Activated T-helper 1 cell treated with anti-CD3 and anti-CD28 coated beads, Interleukin-2, amount 50 U/mL, for 16 hours (primary cell): Measurements from ENCODE around the gene PPARA.

Experiments
- DNase-seq, 2 donors: peaks; one replicate each; pipeline ENCODE4 v3.0.0-alpha.2; 2020; ENCODE audit warnings: low read depth in 1 of 2, low spot score in 1 of 2

Gene PPARA

DNA sequence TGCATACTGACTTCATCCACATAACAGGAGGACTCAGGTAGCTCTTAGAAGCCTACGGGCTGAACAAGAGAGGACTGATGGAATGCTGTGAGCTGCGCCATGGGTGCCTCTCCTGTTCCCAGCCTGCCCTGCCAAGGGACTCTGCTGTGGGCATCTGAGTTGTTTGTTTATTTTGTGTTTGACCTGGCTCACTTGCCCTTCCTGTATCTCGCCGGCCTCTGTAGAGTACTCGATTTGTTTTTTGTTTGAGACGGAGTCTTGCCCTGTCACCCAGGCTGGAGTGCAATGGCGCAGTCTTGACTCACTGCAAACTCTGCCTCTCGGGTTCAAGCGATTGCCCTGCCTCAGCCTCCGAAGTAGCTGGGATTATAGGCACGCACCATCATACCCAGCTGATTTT, 119.2 kb downstream of the PPARA start:
- DNase-seq: no peak

DNA sequence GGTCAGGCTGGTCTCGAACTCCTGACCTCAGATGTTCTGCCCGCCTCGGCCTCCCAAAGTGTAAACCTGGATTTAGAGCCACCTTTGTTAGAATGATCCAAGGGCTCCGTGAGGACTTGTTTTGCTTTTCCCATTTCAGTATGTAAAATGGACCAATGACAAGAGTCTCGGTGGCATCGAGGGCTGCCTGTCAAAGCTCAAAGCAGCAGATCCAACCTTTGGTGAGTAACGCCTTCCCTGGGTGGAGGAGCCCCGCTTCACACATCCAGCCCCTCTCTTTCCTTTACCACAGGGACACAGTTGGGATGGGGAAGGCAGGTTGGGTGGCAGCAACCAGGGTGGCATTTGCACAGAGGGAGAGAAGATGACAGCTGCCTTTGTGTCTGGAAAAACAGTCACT, 121.9 kb downstream of the PPARA start:
- DNase-seq: no peak

DNA sequence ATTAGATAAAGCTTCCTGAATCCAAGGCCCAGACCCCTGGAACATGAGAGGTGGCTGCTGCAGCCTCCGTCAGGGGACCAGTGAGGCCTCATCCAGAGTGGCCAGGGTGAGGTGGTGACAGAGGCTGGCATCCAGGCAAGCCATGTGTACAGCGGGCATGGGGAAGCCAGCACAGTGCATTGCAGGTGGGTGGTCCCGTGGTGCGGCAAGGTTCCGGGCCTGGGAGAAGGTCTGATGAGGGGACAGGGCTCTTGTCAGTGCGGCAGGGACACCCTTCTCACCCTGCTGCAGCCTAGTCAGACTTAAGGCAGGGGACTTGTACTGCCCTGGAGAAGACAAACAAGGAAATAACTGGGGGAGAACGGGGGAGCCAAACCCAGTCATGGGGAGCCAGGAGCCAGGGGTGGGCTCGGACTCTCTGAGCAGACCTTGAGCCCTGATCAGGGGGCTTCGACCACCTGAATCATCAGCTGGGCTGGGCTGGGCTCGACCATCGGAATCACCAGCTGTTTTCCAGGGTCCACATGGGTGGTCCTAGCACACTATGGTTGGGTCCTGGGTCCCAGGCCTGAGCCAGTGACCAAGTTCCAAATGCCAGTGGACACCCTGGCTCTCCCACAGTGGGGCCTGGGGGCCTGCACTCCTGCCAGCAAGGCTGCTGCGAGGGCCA, 122.6 kb downstream of the PPARA start:
- DNase-seq: no peak

DNA sequence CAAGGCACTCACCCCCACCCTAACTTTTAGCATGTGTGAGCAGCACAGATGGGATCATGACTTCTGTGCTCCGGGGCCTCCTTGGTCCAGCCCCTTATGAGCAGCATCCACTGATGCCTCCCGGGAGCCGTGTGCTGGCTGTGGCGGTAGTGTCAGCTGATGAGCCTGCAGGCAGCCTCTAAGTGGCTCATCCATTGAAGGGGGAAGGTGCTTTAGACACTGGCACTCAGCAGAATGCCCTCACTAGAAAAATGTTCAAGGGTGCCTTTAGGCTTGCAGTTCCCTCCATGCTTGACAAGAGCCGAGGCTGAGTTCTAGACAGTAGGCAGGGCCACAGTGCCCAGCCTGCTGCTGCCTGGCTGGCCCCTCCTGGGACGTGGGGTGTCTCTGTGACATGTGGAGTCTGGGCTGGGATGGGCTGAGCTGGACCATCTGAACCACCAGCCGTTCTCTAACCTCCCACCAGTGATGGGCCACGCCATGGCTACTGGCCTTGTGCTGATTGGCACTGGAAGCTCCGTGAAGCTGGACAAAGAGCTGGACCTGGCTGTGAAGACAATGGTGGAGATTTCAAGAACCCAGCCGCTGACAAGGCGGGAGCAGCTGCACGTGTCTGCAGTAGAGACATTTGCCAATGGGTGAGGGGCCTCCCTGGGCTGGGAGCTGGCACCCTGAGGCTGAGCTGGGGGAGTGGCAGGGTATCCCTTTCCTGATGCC, 123.3 kb downstream of the PPARA start:
- no peak for DNase-seq

DNA sequence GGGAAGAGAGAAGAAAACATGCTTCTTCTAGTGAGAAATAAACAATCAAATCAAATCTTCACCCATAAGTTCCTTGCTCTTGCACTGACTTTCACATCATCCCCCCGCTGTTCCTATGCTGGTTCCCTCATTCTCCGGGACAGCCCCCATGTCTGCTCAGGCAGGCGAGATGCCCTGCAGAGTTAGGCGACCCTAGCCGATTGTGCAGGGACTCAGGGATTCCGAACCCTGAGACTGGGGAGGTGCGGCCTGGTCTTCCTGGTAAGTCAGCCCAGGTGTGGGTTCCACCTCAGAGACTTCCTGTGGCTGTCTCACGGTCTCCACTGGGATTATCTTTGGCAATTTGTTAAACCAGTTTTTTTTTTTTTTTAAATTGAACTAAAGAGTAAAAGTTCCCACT, 124.1 kb downstream of the PPARA start:
- DNase-seq: no peak

DNA sequence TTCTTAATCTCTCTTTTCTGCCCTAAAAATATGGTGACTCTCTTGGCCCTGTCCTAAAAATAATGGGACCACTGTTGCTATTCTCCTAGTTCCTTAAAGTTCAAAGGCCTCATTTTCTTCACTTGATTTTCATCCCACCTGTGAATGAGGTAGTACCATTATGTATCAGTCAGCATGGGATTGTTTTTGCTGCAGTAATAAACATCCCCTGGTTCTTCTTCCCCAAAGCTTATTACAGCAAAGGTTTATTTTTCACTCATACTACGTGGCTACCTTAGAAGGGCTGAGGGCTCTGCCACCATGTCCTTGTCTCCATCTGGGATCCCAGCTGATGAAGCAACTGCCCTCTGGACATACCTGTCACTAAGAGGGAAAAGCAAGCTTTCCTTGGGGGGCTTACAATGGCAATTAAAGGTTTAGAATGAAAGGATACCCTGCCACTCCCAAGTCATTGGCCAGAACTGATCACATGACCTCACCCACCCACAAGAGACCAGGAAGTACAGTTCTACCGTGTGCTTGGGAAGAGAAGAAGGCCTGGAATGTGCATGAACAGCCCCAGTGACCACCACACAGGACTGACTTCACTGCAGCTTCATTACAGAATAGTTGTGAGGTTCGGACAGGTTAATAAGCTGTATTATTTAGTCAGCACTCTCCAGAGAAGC, 125.3 kb downstream of the PPARA start:
- DNase-seq: no peak

DNA sequence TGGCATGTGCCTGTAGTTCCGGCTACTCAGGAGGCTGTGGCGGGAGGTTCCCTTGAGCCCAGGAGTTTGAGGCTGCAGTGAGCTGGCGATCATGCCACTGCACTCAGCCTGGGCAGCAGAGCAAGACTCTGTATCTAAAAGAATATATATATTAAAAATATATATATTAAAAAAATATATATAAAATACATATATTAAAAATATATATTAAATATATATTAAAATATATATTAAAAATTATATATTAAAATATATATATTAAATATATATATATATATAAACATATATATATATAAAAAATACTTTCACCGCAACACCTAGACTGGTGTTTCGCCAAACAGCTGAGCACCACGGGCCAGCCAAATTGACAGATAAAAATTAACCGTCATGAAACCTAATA, 126.2 kb downstream of the PPARA start:
- no peak for DNase-seq

DNA sequence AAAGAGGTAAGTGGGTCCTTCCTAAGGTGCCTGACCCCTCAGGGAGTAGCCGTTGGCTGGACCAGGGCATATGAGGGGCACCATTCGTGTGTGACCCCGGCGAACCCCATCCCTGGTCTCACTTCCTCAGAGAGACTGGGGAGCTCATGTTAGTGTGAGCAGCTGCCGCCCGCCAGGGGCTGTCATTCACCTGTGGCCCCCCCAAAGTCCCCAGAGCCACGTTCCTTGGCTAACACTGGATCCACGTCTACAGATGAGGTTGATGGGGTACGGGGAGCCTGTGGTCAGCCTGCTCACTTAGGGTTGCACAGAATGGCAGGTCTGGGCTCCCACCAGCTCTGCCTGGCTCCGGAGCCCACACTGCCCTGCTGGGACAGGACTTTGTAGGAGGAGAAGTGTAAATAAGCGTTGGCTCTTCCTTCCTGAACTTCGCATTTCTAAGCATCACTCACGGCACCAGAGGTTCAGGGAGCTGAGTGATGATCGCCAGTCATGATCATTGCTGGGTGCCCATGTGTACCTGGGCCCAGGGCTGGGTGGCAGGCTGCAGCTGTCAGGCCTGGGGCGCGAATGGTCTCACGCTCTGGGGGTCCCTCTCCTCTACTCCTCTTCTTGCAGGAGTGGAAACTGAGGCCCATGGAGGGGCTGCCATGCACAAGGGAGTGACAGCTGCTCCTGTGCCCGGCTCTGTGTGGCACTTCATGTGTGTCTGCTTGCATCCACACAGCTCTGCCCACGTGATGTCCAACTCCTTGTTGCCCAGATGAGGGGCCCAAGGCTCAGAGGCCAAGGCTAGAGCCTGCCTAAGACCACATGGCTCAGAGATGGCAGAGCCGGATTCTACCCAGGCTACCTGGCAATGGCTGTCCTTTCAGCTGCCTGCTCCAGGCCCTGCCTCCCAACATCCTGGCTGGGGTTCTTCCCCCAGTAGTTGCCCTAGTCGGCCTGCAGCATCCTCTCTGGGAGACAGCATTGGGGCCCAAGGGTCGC, 128.6 kb downstream of the PPARA start:
- no peak for DNase-seq

DNA sequence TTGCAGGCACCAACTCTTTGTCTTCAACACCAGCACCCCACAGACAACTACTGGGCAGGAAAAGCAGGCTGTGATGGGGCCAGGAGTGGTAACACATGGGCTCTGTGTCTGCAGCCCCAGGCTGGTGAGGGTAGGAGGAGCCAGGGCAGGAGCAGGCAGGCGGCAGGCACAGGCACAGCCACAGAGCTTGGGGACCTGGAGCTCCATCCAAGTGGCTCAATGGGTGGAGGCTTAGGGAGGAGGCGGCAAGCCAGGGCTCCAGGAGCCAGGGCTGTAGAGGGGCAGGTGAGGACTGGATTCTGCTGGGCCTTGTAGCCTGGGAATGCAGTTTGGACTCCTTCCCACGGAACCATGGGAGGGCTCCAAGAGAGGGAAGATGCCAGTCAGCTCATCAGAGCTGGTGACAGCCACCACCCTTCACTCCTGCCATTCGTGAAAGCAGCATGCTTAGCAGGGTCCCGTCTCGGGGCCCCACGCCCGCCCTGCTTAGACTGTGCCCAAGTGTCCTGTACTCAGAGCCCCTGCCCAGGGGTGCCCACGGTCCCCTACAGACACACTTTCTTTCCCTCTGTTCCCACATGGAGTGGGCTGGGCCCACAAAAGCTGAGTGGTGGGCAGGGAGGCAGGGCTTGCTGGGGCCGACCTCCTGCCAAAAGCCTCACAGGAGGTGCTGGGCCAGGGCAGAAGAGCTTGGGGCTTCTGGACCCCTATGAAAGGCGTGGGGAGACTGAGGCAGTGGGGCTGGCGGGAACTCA, 129.9 kb downstream of the PPARA start:
- DNase-seq: no peak

DNA sequence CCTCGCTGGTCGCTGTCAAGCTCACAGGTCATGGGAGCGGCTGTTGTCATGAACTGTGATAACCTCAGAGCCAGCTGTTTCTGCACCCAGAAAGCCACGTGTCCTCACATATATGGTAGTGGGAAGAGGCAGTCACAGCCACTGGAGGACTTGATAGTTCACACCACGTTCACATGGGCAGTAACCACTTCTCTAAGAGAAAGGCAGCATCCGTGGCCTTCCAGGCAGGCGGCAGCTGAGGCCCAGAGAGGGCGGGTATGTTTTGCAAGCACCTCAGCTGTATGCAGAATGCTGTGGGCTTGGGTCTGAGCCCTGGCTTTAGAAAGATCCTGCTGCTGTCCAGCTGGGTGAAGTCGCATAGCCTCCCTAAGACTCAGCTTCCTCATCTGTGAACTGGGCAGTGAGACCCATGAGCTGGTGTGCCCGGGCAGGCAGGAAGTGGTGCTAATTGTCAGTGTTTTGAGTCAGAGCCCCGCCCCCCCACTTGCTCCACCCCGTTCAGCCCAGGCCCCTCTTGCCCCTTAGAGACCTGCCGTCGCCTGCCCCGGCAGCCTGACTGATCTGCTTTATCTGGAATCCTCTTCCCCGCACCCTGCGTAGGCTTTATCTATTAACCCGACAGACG, 130.8 kb downstream of the PPARA start:
- no peak for DNase-seq

DNA sequence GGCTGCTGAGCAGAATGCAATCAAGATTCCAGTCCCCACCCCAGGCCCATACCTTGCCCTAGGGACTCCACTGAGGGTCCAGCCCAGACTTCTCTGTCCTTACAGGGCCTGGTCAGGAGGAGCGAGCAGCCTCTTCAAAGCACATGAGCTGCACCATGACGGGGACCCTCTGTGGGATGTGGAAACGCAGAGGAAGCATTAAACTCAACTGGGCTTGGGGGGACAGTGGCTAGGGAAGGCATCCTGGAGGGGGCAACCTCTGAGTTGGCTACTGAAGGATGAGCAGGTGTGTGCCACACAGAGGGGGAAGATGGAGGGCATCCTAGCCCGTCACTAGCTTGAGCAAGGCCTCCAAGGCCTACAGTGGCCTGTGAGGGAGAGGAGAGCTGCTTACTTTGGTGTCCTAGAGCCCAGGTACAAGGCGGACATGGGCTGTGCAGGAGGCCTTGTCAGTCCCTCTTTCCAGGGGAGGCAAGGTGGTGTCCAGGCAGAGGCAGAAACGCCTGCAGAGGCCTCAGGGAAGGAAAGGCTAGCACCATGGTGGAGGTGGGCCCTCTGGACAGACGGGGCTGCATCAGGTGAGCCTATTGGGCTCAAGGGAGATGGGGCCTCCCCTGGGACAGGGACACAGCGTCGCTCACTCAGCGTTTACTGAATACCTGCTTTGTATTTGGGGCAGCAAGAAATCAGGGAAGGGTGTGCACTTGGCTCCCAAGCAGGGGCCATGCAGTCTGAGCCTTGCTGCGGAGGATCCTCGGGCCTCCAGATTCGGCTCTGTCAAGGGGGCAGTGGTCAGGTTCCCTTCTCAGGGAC, 131.7 kb downstream of the PPARA start:
- DNase-seq: no peak

DNA sequence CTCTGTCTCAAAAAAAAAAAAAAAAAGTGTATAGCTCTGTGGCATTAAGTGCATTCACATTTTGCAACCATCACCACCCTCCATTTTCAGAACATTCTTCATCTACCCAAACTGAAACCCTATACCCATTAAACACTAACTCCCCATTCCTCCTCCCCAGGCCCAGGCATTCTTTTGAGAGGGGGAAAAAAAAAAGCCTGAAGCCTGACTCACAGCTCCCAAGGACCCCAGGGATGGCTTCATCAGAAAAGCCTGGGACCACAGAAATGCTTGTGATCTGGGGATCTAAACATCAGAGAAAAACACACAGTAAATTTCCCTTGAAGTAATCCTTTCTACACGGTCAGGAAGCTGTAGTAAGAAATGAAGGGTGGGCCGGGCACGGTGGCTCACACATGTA, 135.7 kb downstream of the PPARA start:
- no peak for DNase-seq

DNA sequence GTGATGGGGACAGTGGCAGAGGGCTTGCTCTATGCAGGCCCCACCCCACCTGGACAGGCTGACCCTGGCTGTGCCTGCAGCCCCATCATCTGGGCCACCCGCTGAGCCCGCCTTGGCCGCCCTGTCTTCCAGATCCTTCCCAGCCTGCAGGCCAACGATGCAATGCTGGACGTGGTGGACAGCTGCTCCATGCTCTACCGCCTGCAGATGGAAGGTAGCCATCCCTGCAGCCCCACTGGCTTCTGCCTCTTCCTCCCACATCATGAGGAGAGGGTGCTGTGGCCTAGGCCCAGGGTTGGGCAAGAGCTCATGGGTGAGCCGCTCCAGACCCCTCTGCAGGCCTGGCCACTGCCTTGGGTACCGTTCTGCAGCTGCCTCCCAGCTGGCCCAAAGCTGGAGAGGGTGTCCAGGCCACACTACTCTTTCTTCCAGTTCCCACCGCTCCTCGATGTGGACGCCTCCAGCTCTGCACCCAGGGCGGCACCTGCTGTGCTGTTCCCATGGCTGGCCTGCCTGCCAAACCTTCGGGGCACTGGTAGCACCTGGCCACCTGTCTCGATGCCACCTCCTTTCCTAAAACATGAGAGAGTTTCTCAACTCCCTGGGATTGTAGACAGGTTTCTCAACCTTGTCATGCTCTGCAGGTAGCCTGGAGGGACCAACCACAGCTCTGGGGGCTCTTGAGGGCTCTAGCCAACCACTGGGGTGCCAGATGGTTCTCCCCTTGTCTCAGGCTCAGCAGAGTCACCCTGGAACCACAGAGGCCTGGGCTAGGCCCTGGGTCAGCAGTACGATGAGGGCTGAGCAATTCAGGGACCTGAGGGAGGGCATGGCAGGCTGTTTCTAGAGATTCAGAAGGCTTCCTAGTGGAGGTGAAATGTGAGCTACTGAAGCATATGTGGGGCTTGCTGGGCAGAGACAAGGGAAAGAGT, 136.9 kb downstream of the PPARA start:
- no peak for DNase-seq

DNA sequence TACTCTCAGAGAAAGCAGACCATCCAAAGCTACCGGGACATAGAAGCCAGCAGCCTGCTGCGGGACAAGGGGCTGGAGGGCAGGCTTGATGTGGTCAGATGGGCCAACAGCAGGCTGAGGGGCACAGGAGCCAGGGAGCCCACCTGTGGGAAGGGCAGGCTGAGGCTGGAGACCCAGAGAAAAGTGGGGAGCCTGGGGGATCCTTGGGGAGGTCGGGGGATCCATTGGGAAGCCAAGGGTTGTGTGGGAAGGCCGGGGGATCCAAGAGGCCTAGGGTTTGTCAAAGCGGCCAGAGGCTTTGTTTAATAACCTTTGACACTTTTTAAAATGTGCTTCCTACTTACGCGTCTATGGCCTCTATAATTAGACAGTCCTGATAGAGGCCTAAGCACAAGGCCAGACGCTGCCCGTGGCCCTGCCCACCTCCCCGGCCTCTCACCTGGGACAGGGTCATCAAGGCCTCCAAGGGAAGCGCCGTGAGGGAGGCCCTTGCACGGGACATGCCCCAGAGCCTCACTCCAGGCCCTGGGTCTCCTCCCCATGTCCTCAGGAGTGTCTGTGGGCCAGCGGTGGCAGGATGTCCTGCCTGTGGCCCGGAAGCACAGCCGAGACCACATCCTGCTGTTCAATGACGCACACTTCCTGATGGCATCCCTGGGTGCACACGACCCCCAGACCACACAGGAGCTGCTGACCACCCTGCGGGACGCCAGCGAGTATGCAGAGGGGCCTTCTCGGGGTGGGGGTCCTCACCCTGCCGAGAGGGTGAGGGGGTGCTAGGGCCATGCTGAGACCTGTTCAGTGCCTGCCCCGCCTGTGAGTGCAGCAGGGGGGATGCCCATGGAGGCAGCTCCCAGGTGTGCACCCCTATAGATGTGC, 137.8 kb downstream of the PPARA start:
- no peak for DNase-seq

DNA sequence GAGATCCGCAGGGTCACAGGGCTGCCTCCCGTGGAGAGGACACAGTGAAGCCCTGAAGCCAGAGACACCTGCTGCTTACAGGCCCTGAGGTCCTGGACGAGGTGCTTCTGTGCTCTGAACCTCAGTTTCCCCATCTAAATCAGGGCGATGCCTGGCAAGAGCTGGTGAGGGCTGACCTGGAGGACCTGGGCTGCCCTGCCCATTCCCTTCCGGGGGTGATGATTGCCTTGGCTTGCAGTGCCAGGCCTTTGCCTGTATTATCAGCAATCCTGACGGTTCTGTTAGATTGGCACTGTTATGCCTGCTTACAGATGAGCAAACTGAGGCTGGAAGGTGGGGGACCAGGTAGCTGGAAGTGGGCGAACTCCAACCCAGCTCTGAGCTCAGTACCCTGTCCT, 138.5 kb downstream of the PPARA start:
- DNase-seq: no peak

DNA sequence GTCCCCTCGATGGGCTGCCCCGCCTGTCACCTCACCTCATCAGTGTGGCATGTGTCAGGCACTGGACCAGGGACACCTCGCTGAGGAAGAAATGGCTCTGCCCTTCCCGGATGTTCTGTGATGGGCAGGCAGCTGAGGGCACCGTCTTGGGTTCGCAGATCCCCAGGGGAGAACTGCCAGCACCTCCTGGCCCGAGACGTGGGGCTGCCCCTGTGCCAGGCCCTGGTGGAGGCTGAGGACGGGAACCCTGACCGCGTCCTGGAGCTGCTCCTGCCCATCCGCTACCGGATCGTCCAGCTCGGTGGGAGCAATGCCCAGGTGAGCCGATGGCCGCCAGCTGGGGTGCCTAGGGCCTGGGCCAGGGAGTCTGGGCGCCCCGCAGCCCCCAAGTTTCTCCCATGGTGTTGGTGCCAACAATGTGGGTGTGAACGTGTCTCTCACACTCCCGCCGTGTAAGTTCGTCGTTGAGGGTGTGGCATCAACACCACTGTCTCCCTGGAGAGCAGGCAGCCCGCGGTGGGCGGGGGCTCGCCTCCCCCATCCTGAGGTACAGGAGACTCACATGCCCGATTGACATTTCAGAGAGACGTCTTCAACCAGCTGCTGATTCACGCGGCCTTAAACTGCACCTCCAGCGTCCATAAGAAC, 139.0 kb downstream of the PPARA start:
- no peak for DNase-seq
